ENCODE measurements around the gene MTHFD1L. TPM values are rescaled to one million over a fixed set of nuclear protein-coding genes. Genes with fewer than 3 reads are reported as not detected.

The MTHFD1L gene
- total and polyA plus RNA-seq, 3 experiments from 2014 or later: 5.8 to 108 (median 102) TPM

DNA sequence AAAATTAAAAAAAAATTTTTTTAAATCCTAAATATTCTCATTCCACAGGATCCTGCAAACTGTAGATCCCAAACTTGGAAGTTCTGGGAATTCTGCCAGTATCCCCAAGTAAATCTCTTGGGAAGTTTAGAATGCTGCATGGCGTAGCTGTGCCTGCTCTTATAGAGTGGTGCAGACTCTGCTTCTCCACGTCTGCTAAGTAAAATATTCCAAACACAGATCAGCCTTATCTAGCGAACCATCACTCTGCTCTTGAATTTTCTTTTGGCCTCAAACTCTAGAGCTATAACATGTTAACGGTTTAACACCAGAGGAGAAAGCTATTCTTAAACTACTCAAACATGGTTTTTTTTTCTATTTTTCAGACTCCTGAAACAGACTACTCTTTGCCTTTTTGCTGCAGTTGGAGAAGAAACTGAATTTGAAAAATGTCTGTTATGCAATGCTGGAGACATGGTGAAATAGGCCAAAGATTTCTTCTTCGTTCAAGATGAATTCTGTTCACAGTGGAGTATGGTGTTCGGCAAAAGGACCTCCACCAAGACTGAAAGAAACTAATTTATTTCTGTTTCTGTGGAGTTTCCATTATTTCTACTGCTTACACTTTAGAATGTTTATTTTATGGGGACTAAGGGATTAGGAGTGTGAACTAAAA, 235.8 kb downstream of the MTHFD1L start:
- H3K36me3 ChIP-seq (ENCODE audit: insufficient read depth, low read length): no peaks in the 10 kb centered on the region
- Mint-ChIP-seq H3K4me1 (no peaks in the 10 kb centered on the region), H3K27me3 (peaks cover 0 to 4% of the 10 kb centered on the region in 2 donors), H3K4me3 (no peak overlapping the region), H3K27ac (no peak overlapping the region), H3K36me3 (peaks cover 0 to 10% (median 0%) of the 10 kb centered on the region in 3 donors), H3K9me3 (no peaks in the 10 kb centered on the region)
- H3K4me3 ChIP-seq (ENCODE audit: low read length): no peak overlapping the region
- POLR2A ChIA-PET: no interaction called here
- no peak overlapping the region for H3K27ac ChIP-seq (ENCODE audit: low read depth, low read length)
- CTCF ChIA-PET: no interaction called here
- H3K9me3 ChIP-seq (ENCODE audit: low read length): no peaks in the 10 kb centered on the region
- no peaks in the 10 kb centered on the region for H3K4me1 ChIP-seq (ENCODE audit: insufficient read depth, low read length)
- DNase-seq: no peak
- no peaks in the 10 kb centered on the region for H3K27me3 ChIP-seq (ENCODE audit: insufficient read depth, low read length, poor library complexity, severe bottlenecking)

GRCh38 chr6:151101816-151102694, 236.6 kb downstream of the MTHFD1L start:
- Mint-ChIP-seq H3K36me3 (peaks cover 0 to 10% (median 0%) of the 10 kb centered on the region in 3 donors), H3K27me3 (peaks cover 0 to 5% of the 10 kb centered on the region in 2 donors), H3K9me3 (no peaks in the 10 kb centered on the region), H3K4me1 (no peaks in the 10 kb centered on the region), H3K27ac (no peak overlapping the region), H3K4me3 (no peak overlapping the region)
- Histone ChIP-seq H3K36me3 (ENCODE audit: insufficient read depth, low read length) (no peaks in the 10 kb centered on the region), H3K27me3 (ENCODE audit: insufficient read depth, low read length, poor library complexity, severe bottlenecking) (no peaks in the 10 kb centered on the region), H3K27ac (ENCODE audit: low read depth, low read length) (no peak overlapping the region), H3K4me1 (ENCODE audit: insufficient read depth, low read length) (no peaks in the 10 kb centered on the region), H3K4me3 (ENCODE audit: low read length) (no peak overlapping the region), H3K9me3 (ENCODE audit: low read length) (no peaks in the 10 kb centered on the region)
- ChIA-PET CTCF (no interaction called here), POLR2A (no interaction called here)
- no peak for DNase-seq

- Histone ChIP-seq H3K27ac (ENCODE audit: low read depth, low read length) (no peak overlapping the region), H3K27me3 (ENCODE audit: insufficient read depth, low read length, poor library complexity, severe bottlenecking) (no peaks in the 10 kb centered on the region), H3K9me3 (ENCODE audit: low read length) (no peaks in the 10 kb centered on the region), H3K4me3 (ENCODE audit: low read length) (no peak overlapping the region), H3K36me3 (ENCODE audit: insufficient read depth, low read length) (no peaks in the 10 kb centered on the region), H3K4me1 (ENCODE audit: insufficient read depth, low read length) (no peaks in the 10 kb centered on the region)
- ChIA-PET POLR2A (no interaction called here), CTCF (no interaction called here)
- no peak overlapping the region for H3K4me3 Mint-ChIP-seq
- peaks cover 0 to 5% (median 0%) of the 10 kb centered on the region in 3 donors for H3K36me3 Mint-ChIP-seq
- H3K9me3 Mint-ChIP-seq: no peaks in the 10 kb centered on the region
- no peak for DNase-seq
- no peaks in the 10 kb centered on the region for H3K4me1 Mint-ChIP-seq
- H3K27me3 Mint-ChIP-seq: peaks cover 0 to 7% of the 10 kb centered on the region in 2 donors
- H3K27ac Mint-ChIP-seq: no peak overlapping the region
Observed at GRCh38 chr6:151103266-151103665, 237.8 kb downstream of the MTHFD1L start.

DNA sequence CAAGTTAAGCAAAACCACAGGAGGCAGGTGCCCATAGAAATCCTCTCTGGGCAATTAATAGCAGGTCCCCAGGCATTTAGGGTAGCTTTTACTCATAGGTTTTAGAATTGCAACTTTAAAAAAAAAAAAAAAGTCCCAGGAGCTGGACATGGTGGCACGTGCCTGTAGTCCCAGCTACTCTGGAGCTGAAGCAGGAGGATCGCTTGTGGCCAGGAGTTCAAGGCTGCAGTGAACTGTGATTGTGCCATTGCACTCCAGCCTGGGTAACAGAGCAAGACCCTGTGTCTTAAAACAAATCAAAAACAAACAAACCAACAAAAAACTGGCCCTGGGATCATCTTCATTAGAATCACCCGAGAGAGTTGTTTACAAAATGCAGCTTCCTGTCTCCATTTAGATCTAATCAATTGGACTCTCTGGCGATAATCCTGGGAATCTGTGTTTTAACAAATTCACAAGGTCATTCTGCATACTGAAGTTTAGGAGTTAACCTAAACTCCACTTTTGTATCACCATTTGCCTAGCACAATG, 242.5 kb downstream of the MTHFD1L start:
- Histone ChIP-seq H3K27ac (ENCODE audit: low read depth, low read length) (no peak overlapping the region), H3K27me3 (ENCODE audit: insufficient read depth, low read length, poor library complexity, severe bottlenecking) (no peaks in the 10 kb centered on the region), H3K4me1 (ENCODE audit: insufficient read depth, low read length) (no peaks in the 10 kb centered on the region), H3K36me3 (ENCODE audit: insufficient read depth, low read length) (no peaks in the 10 kb centered on the region), H3K9me3 (ENCODE audit: low read length) (no peaks in the 10 kb centered on the region), H3K4me3 (ENCODE audit: low read length) (no peak overlapping the region)
- Mint-ChIP-seq H3K4me1 (no peaks in the 10 kb centered on the region), H3K27me3 (peaks cover 6 to 8% of the 10 kb centered on the region in 2 donors), H3K36me3 (no peaks in the 10 kb centered on the region), H3K27ac (no peak overlapping the region), H3K9me3 (no peaks in the 10 kb centered on the region), H3K4me3 (no peak overlapping the region)
- CTCF ChIA-PET: no interaction called here
- no peak for DNase-seq
- POLR2A ChIA-PET: no interaction called here

GRCh38 chr6:151108548-151108947, 243.0 kb downstream of the MTHFD1L start:
- no peak overlapping the region for H3K4me3 ChIP-seq (ENCODE audit: low read length)
- DNase-seq: no peak
- H3K4me1 ChIP-seq (ENCODE audit: insufficient read depth, low read length): no peaks in the 10 kb centered on the region
- Mint-ChIP-seq H3K4me3 (no peak overlapping the region), H3K36me3 (no peaks in the 10 kb centered on the region), H3K27me3 (peaks cover 6 to 8% of the 10 kb centered on the region in 2 donors), H3K9me3 (no peaks in the 10 kb centered on the region), H3K4me1 (no peaks in the 10 kb centered on the region), H3K27ac (no peak overlapping the region)
- ChIA-PET CTCF (no interaction called here), POLR2A (no interaction called here)
- no peaks in the 10 kb centered on the region for H3K36me3 ChIP-seq (ENCODE audit: insufficient read depth, low read length)
- H3K27me3 ChIP-seq (ENCODE audit: insufficient read depth, low read length, poor library complexity, severe bottlenecking): no peaks in the 10 kb centered on the region
- no peak overlapping the region for H3K27ac ChIP-seq (ENCODE audit: low read depth, low read length)
- no peaks in the 10 kb centered on the region for H3K9me3 ChIP-seq (ENCODE audit: low read length)

- Mint-ChIP-seq H3K27ac (no peak overlapping the region), H3K9me3 (no peaks in the 10 kb centered on the region), H3K4me1 (no peaks in the 10 kb centered on the region), H3K4me3 (no peak overlapping the region), H3K36me3 (no peaks in the 10 kb centered on the region), H3K27me3 (peaks cover 6 to 8% of the 10 kb centered on the region in 2 donors)
- no peaks in the 10 kb centered on the region for H3K4me1 ChIP-seq (ENCODE audit: insufficient read depth, low read length)
- ChIA-PET POLR2A (no interaction called here), CTCF (no interaction called here)
- H3K9me3 ChIP-seq (ENCODE audit: low read length): no peaks in the 10 kb centered on the region
- no peak overlapping the region for H3K4me3 ChIP-seq (ENCODE audit: low read length)
- H3K27ac ChIP-seq (ENCODE audit: low read depth, low read length): no peak overlapping the region
- DNase-seq: no peak
- H3K36me3 ChIP-seq (ENCODE audit: insufficient read depth, low read length): no peaks in the 10 kb centered on the region
- no peaks in the 10 kb centered on the region for H3K27me3 ChIP-seq (ENCODE audit: insufficient read depth, low read length, poor library complexity, severe bottlenecking)
Observed at GRCh38 chr6:151109361-151109760, 243.9 kb downstream of the MTHFD1L start.

DNA sequence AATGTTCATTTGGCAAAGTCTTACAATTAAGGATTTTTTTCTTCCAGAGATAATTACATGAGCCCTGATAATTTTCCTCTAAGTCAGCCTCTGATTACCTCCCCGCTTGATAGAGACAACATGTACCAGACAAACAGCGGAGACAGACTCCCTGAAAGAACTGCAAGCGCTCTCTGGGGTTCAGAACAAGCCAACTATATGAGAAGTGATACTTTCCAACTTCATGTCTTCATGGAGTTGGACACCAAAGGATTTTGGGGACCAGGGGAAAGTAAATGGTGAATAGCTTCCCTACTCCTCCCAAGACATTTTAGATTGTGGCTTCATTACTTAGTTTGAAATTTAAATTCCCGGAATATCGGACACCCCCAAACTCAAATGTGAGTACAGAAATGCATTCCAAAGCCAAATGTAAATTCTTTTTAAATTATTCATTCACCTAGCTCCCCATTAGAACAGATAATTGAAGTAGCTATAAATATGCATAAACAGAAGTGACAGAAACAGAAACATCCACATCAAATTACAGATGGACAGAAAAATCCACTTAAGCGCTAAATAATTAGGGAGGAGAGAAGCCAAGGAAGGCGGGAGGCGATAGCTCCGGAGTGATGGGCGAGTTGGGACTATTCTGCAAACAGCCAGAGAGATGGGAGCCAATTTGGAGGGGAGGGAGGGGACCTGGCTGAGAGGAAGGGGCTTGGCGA, 244.5 kb downstream of the MTHFD1L start:
- DNase-seq: no peak
- no peaks in the 10 kb centered on the region for H3K27me3 ChIP-seq (ENCODE audit: insufficient read depth, low read length, poor library complexity, severe bottlenecking)
- H3K36me3 ChIP-seq (ENCODE audit: insufficient read depth, low read length): no peaks in the 10 kb centered on the region
- H3K4me3 Mint-ChIP-seq: no peak overlapping the region
- H3K9me3 Mint-ChIP-seq: no peaks in the 10 kb centered on the region
- H3K27ac Mint-ChIP-seq: no peak overlapping the region
- peaks cover 6 to 8% of the 10 kb centered on the region in 2 donors for H3K27me3 Mint-ChIP-seq
- no peak overlapping the region for H3K27ac ChIP-seq (ENCODE audit: low read depth, low read length)
- ChIA-PET CTCF (no interaction called here), POLR2A (no interaction called here)
- H3K4me1 ChIP-seq (ENCODE audit: insufficient read depth, low read length): no peaks in the 10 kb centered on the region
- no peak overlapping the region for H3K4me3 ChIP-seq (ENCODE audit: low read length)
- H3K9me3 ChIP-seq (ENCODE audit: low read length): no peaks in the 10 kb centered on the region
- H3K4me1 Mint-ChIP-seq: no peaks in the 10 kb centered on the region
- no peaks in the 10 kb centered on the region for H3K36me3 Mint-ChIP-seq

- no peaks in the 10 kb centered on the region for H3K36me3 ChIP-seq (ENCODE audit: insufficient read depth, low read length)
- no peak overlapping the region for H3K4me3 ChIP-seq (ENCODE audit: low read length)
- H3K36me3 Mint-ChIP-seq: no peaks in the 10 kb centered on the region
- no peak overlapping the region for H3K4me3 Mint-ChIP-seq
- H3K4me1 Mint-ChIP-seq: no peaks in the 10 kb centered on the region
- POLR2A ChIA-PET: no interaction called here
- CTCF ChIA-PET: no interaction called here
- H3K9me3 Mint-ChIP-seq: no peaks in the 10 kb centered on the region
- H3K27ac ChIP-seq (ENCODE audit: low read depth, low read length): no peak overlapping the region
- no peak for DNase-seq
- H3K27ac Mint-ChIP-seq: peak overlapping the region in 1 of 8 donors; percentile 63
- no peaks in the 10 kb centered on the region for H3K27me3 ChIP-seq (ENCODE audit: insufficient read depth, low read length, poor library complexity, severe bottlenecking)
- H3K9me3 ChIP-seq (ENCODE audit: low read length): no peaks in the 10 kb centered on the region
- peaks cover 6 to 8% of the 10 kb centered on the region in 2 donors for H3K27me3 Mint-ChIP-seq
- H3K4me1 ChIP-seq (ENCODE audit: insufficient read depth, low read length): no peaks in the 10 kb centered on the region
Observed at GRCh38 chr6:151110576-151110905, 245.0 kb downstream of the MTHFD1L start.

Data from CD8-positive, alpha-beta memory T cell (primary cell).